Testis (tissue), 3 donors: Measurements from ENCODE around the gene TIAM1. TPM values are rescaled to one million over a fixed set of nuclear protein-coding genes. Genes with fewer than 3 reads are reported as not detected.

Source experiments
- DNase-seq: peaks from one replicate; pipeline ENCODE4 v3.0.0-alpha.2; 2019
- H3K27ac ChIP-seq, 2 donors: fragments of 200-600 bp; sonication (generic); one replicate each; pipeline ENCODE4 v1.5.1; 2019
- H3K27me3 ChIP-seq: fragments of 200-600 bp; sonication (generic); one replicate; pipeline ENCODE4 v1.5.1; 2019
- H3K36me3 ChIP-seq: fragments of 200-600 bp; sonication (generic); one replicate; pipeline ENCODE4 v1.5.1; 2017; ENCODE audit warnings: low read depth; ENCODE audit errors: missing control alignments
- H3K4me1 ChIP-seq: fragments of 200-600 bp; sonication (generic); one replicate; pipeline ENCODE4 v1.5.1; 2019
- H3K4me3 ChIP-seq, 2 donors: fragments of 200-600 bp; sonication (generic); one replicate each; pipeline ENCODE4 v1.5.1; 2017 to 2019
- H3K9me3 ChIP-seq: fragments of 200-600 bp; sonication (generic); one replicate; pipeline ENCODE4 v1.5.1; 2017
- POLR2A ChIP-seq: fragments of 450-650 bp; IDR thresholded peaks from one replicate; pipeline ENCODE4 v1.6.1; 2017; ENCODE audit warnings: antibody characterized with exemption, mild to moderate bottlenecking, moderate library complexity
- WGBS, 2 donors: methylation state at CpG; one replicate each; pipeline ENCODE4 v1.1.5; 2018; 5-methylcytosine and 5-hydroxymethylcytosine counted together
- intact Hi-C: fragments of 100-400 bp; cut with DNase I; formaldehyde crosslinking; loops from one replicate; pipeline ENCODE4 v1.15.1; 2023; ENCODE audit warnings: low total_unique reads
- polyA plus RNA-seq: library from polyadenylated mRNA; stranded (reverse); fragments of 350-450 nt; fragmentation: Illumina TruSeq; extraction: RNeasy Lipid Tissue Mini Kit (QIAGEN cat#74804); gene quantifications from one replicate; pipeline ENCODE4 v1.2.3, GENCODE V29; 2014; ENCODE audit warnings: low read depth, low replicate concordance; ENCODE audit not compliant: insufficient read depth
- total RNA-seq, 2 donors: library from RNA; depleted of rRNA; stranded (reverse); fragments of >200 nt; gene quantifications; one replicate each; pipeline ENCODE4 v1.2.3, GENCODE V29; 2016
- TF ChIP-seq, protein P1 (sequence below), 3 experiments: fragments of 450-650 bp in 2 of 3; fragments of 200-600 bp in 1 of 3; sonication (generic) in 1 of 3; IDR thresholded peaks; one replicate each; pipeline ENCODE4 v1.5.1; 2016 to 2019; ENCODE audit warnings: antibody characterized with exemption in 3 of 3, mild to moderate bottlenecking in 2 of 3, moderate library complexity in 1 of 3

The TIAM1 gene
- total and polyA plus RNA-seq, 3 donors from 2014 or later, result 21.3 to 51.6 (median 34.6) TPM

GRCh38 chr21:31329456-31330143 is 14.5 kb downstream of the TIAM1 start:
- intact Hi-C loops, result no loop called here
- DNase-seq, result no peak
- 95 to 97% methylated on average over 9 of the region's 9 CpGs for WGBS, 2 donors
- H3K27ac ChIP-seq, result no peak overlapping the region
- H3K27me3 ChIP-seq, result no peaks in the 10 kb centered on the region
- TF ChIP-seq, protein P1, sequence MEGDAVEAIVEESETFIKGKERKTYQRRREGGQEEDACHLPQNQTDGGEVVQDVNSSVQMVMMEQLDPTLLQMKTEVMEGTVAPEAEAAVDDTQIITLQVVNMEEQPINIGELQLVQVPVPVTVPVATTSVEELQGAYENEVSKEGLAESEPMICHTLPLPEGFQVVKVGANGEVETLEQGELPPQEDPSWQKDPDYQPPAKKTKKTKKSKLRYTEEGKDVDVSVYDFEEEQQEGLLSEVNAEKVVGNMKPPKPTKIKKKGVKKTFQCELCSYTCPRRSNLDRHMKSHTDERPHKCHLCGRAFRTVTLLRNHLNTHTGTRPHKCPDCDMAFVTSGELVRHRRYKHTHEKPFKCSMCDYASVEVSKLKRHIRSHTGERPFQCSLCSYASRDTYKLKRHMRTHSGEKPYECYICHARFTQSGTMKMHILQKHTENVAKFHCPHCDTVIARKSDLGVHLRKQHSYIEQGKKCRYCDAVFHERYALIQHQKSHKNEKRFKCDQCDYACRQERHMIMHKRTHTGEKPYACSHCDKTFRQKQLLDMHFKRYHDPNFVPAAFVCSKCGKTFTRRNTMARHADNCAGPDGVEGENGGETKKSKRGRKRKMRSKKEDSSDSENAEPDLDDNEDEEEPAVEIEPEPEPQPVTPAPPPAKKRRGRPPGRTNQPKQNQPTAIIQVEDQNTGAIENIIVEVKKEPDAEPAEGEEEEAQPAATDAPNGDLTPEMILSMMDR (IDR thresholded peaks at IDR 0.05), result no peak
- TF ChIP-seq POLR2A, result no peak
- H3K4me3 ChIP-seq, result no peak overlapping the region
- no peaks in the 10 kb centered on the region for H3K9me3 ChIP-seq
- H3K4me1 ChIP-seq, result no peaks in the 10 kb centered on the region
- no peaks in the 10 kb centered on the region for H3K36me3 ChIP-seq

DNA sequence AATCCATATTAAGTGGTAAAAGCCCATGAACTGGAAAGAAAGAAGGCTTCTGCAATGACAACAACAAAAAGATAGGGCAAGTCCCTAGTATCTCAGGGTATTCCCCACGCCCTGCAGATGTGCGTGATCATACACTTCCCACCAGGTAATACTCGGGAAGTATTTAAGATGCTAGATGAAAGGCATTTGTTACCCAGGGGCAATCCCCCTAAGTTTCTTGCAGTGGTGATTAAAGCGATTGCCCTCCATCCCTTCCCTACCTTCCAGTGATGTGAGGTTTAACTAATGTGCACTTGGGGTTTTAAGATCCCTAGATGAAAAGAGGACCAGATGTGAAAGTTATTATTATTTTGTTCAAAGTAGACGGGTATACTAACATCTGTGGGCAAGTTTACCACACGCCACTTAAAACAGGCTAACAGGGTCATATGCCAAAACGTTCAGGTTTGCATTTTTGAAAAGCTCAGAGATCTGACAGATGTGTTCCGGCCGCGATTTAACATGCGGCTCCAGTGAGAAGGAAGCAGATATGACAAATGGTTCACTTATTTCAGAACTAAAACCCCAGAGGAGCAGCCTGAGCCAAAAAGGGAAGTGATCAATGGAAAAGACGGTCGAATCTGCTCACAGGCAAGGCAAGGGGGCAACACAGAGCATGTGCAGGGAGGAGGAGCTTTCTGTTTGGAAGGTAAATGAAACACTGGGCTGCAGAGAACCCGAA is 17.4 kb downstream of the TIAM1 start:
- no peak for TF ChIP-seq POLR2A
- TF ChIP-seq, protein P1 (IDR thresholded peaks at IDR 0.05), result no peak
- no peaks in the 10 kb centered on the region for H3K27me3 ChIP-seq
- intact Hi-C loops, result no loop called here
- no peaks in the 10 kb centered on the region for H3K36me3 ChIP-seq
- 76 to 88% methylated on average over 14 of the region's 14 CpGs for WGBS, 2 donors
- no peak overlapping the region for H3K27ac ChIP-seq
- no peaks in the 10 kb centered on the region for H3K4me1 ChIP-seq
- H3K9me3 ChIP-seq, result no peaks in the 10 kb centered on the region
- H3K4me3 ChIP-seq, result no peak overlapping the region
- no peak for DNase-seq

GRCh38 chr21:31318971-31319370 is 25.1 kb downstream of the TIAM1 start:
- 87 to 97% methylated on average over 2 of the region's 2 CpGs for WGBS, 2 donors
- Histone ChIP-seq H3K27me3 (no peaks in the 10 kb centered on the region), H3K36me3 (no peaks in the 10 kb centered on the region), H3K27ac (no peak overlapping the region), H3K4me1 (no peaks in the 10 kb centered on the region), H3K4me3 (no peak overlapping the region), H3K9me3 (no peaks in the 10 kb centered on the region)
- TF ChIP-seq POLR2A, result no peak
- TF ChIP-seq, protein P1 (IDR thresholded peaks at IDR 0.05), result no peak
- DNase-seq, result no peak
- intact Hi-C loops, result no loop called here

DNA sequence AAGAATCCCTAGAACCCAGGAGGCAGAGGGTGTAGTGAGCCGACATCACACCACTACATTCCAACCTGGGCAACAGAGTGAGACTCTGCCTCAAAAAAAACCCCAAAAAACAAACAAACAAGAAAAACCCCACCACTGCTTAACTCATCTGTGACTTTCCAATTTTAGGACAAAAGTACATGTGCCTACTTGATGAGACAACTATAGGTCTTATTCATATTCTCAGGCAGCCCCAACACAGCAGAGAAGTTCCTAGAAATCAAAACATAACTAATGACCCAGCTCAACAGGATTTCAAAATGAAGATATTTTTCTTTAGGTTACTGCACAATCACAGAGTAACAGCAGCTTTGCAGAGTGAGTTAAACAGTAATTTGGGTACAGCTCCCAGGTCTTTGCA is 26.4 kb downstream of the TIAM1 start:
- no peak overlapping the region for H3K27ac ChIP-seq
- TF ChIP-seq, protein P1 (IDR thresholded peaks at IDR 0.05), result no peak
- TF ChIP-seq POLR2A, result no peak
- H3K4me3 ChIP-seq, result no peak overlapping the region
- no peaks in the 10 kb centered on the region for H3K9me3 ChIP-seq
- intact Hi-C loops, result no loop called here
- no peaks in the 10 kb centered on the region for H3K4me1 ChIP-seq
- DNase-seq, result no peak
- H3K36me3 ChIP-seq, result no peaks in the 10 kb centered on the region
- H3K27me3 ChIP-seq, result no peaks in the 10 kb centered on the region
- 96 to 100% methylated on average over 1 of the region's 1 CpG for WGBS, 2 donors
